T47D (cell line): ENCODE data around the gene CUTA.

ENCODE experiments used
- DNase-seq, 2 experiments: peaks; one replicate each; pipeline versions ENCODE4 v3.0.0 to v3.0.0-alpha.2; 2011 to 2012; ENCODE audit warnings: low read depth in 1 of 2, low spot score in 1 of 2
- JUND ChIP-seq: IDR thresholded peaks from 2 replicates; pipeline ENCODE4 v1.6.1; 2012; ENCODE audit warnings: low read depth
- in situ Hi-C: cut with HindIII; loops from 2 replicates; pipeline ENCODE4 v1.10.0; 2016; ENCODE audit warnings: low sequenced_read_pairs, low pct_unique_long_range_greater_than_20kb

CUTA gene

GRCh38 chr6:33417903-33418689 is at the start of gene CUTA:
Gene CUTA, minus strand, starts transcription at chr6:33418107. Its CDS starts 107 bp downstream, at chr6:33418000.
- TF ChIP-seq JUND: no peak
- DNase-seq: peak; percentile 95 to 100
- in situ Hi-C loops: no loop called here

GRCh38 chr6:33467091-33467490 is 49.2 kb upstream of the CUTA start:
- in situ Hi-C loops: no loop called here
- no peak for DNase-seq
- no peak for TF ChIP-seq JUND

- in situ Hi-C loops: no loop called here
- no peak for TF ChIP-seq JUND
- DNase-seq: no peak
Measured at GRCh38 chr6:33466075-33466735, 48.3 kb upstream of the CUTA start.

GRCh38 chr6:33459226-33459625 is 41.3 kb upstream of the CUTA start:
- in situ Hi-C loops: no loop called here
- DNase-seq: no peak
- no peak for TF ChIP-seq JUND

- in situ Hi-C loops: no loop called here
- TF ChIP-seq JUND: no peak
- no peak for DNase-seq
Measured at GRCh38 chr6:33458676-33459075, 40.8 kb upstream of the CUTA start.

GRCh38 chr6:33456156-33456555 is 38.2 kb upstream of the CUTA start:
- in situ Hi-C loops: no loop called here
- TF ChIP-seq JUND: no peak
- no peak for DNase-seq

- no peak for TF ChIP-seq JUND
- in situ Hi-C loops: no loop called here
- no peak for DNase-seq
Measured at GRCh38 chr6:33455051-33455450, 37.1 kb upstream of the CUTA start.

- peak; percentile 97 to 99 for DNase-seq
- TF ChIP-seq JUND: no peak
- in situ Hi-C loops: no loop called here
Measured at GRCh38 chr6:33454009-33454946, 36.4 kb upstream of the CUTA start, which contains the start of gene ZBTB9. Gene ZBTB9, plus strand, starts transcription at chr6:33454576. Its CDS starts 525 bp downstream, at chr6:33455101.

- no peak for DNase-seq
- TF ChIP-seq JUND: no peak
- in situ Hi-C loops: no loop called here
Measured at GRCh38 chr6:33453393-33454008, 35.6 kb upstream of the CUTA start.

- no peak for DNase-seq
- in situ Hi-C loops: no loop called here
- no peak for TF ChIP-seq JUND
Measured at GRCh38 chr6:33452496-33452895, 34.6 kb upstream of the CUTA start.

GRCh38 chr6:33451606-33452005 is 33.7 kb upstream of the CUTA start:
- DNase-seq: no peak
- no peak for TF ChIP-seq JUND
- in situ Hi-C loops: no loop called here

- no peak for DNase-seq
- in situ Hi-C loops: no loop called here
- no peak for TF ChIP-seq JUND
Measured at GRCh38 chr6:33450434-33450833, 32.5 kb upstream of the CUTA start.
